ENCODE results near the gene EDA2R. TPM values are rescaled to one million over a fixed set of nuclear protein-coding genes. Genes with fewer than 3 reads are reported as not detected.

The EDA2R gene
- total and polyA plus RNA-seq, 2 donors (not counting 3 experiments of a cell fraction or from before 2014, with no cell fraction given), result 1.9 TPM

DNA sequence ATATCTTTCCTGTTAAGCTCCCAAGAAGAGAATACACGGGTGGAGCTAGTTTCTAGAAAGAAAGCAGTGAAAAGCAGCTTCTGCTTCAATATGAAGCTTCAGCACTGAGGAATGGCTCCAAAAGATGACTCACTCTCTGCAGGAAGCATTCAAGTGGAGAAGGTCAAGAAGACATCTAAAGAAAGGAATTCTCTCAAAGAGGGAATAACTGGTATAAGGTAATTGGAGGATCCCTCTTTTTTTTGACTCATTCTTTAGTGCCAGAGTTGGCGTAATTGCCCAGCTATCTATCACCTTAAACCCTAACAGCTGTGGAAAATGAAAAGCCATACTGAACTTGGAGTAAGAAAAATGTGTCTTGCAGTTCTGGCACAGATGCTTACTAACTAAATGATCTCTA lies 3.5 kb downstream of the EDA2R start:
- no peak overlapping the region for H2AFZ ChIP-seq (ENCODE audit: low read depth, low read length)
- no peaks in the 10 kb centered on the region for H3K79me2 ChIP-seq (ENCODE audit: control insufficient read depth, insufficient read depth, low read length)
- dilution Hi-C loops (cut with MboI; ENCODE audit: extremely low pct_ligation_motif_present, low sequenced_read_pairs) (no loop called here), intact Hi-C loops (cut with micrococcal nuclease) (no loop called here)
- no peak overlapping the region for H3K4me2 ChIP-seq (ENCODE audit: insufficient read depth, low read length)
- no TSS peak for BruUV-seq (replicated peaks)
- FAIRE-seq (peak; percentile 76), DNase-seq (ENCODE audit: low read depth, low spot score) (peak; percentile 6)
- H3K9me3 ChIP-seq (replicated peaks; ENCODE audit: control insufficient read depth, insufficient read depth, low read length), result no peaks in the 10 kb centered on the region
- no peaks in the 10 kb centered on the region for H3K9me1 ChIP-seq (replicated peaks; ENCODE audit: control insufficient read depth, extremely low read depth, insufficient read depth, low read length)
- no peak overlapping the region for H3K4me3 ChIP-seq (replicated peaks in 1 of 3; ENCODE audit: insufficient read depth in 1 of 3, low read depth in 1 of 3, low read length in 3 of 3)
- H3K4me1 ChIP-seq (ENCODE audit: control insufficient read depth, extremely low read depth, insufficient read depth, low read length), result no peaks in the 10 kb centered on the region
- H3K9ac ChIP-seq (replicated peaks; ENCODE audit: extremely low read depth, insufficient read depth, low read length), result no peak overlapping the region
- no peaks in the 10 kb centered on the region for H3K36me3 ChIP-seq (ENCODE audit: control insufficient read depth in 2 of 2, extremely low read depth in 1 of 2, insufficient read depth in 2 of 2, low read length in 2 of 2)
- CTCF ChIA-PET, result no interaction called here
- no peak overlapping the region for H3K27ac ChIP-seq (ENCODE audit: insufficient read depth, low read depth, low read length)
- no peak for TF ChIP-seq MYC (IDR thresholded peaks at IDR 0.05; ENCODE audit: low read depth, low read length)
- TF ChIP-seq FOS (IDR thresholded peaks at IDR 0.05; ENCODE audit: borderline replicate concordance, insufficient read depth, low read length), result peak; percentile 25
- POLR2A ChIA-PET, result no interaction called here
- H4K20me1 ChIP-seq (replicated peaks; ENCODE audit: control insufficient read depth, extremely low read depth, insufficient read depth, low read length), result no peaks in the 10 kb centered on the region
- H3K27me3 ChIP-seq (ENCODE audit: control insufficient read depth in 2 of 2, insufficient read depth in 2 of 2, low read length in 2 of 2), result no peaks in the 10 kb centered on the region

GRCh38 chrX:66634272-66634671 lies 4.6 kb downstream of the EDA2R start:
- H3K79me2 ChIP-seq (ENCODE audit: control insufficient read depth, insufficient read depth, low read length), result no peaks in the 10 kb centered on the region
- TF ChIP-seq EZH2 (IDR thresholded peaks at IDR 0.05; ENCODE audit: borderline replicate concordance, low read depth, low read length, severe bottlenecking) (no peak), FOS (IDR thresholded peaks at IDR 0.05; ENCODE audit: borderline replicate concordance, insufficient read depth, low read length) (no peak), JUN (IDR thresholded peaks at IDR 0.05; ENCODE audit: borderline replicate concordance, insufficient read depth, insufficient read length, low read depth) (no peak), POLR2AphosphoS5 (IDR thresholded peaks at IDR 0.05; ENCODE audit: insufficient read depth, low read depth, low read length) (no peak), GATA2 (IDR thresholded peaks at IDR 0.05; ENCODE audit: insufficient read depth, insufficient read length, low read depth, low read length) (no peak), MYC (IDR thresholded peaks at IDR 0.05; ENCODE audit: low read depth, low read length) (no peak), POLR2A (IDR thresholded peaks at IDR 0.05; ENCODE audit: low read depth, low read length) (no peak), CTCF (IDR thresholded peaks at IDR 0.05; ENCODE audit: extremely low read depth in 1 of 2, insufficient read depth in 1 of 2, low read depth in 1 of 2, low read length in 2 of 2) (no peak)
- TF ChIP-seq, protein P1, sequence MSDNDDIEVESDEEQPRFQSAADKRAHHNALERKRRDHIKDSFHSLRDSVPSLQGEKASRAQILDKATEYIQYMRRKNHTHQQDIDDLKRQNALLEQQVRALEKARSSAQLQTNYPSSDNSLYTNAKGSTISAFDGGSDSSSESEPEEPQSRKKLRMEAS (IDR thresholded peaks at IDR 0.05; ENCODE audit: insufficient read depth, insufficient read length), result no peak
- no peaks in the 10 kb centered on the region for H4K20me1 ChIP-seq (replicated peaks; ENCODE audit: control insufficient read depth, extremely low read depth, insufficient read depth, low read length)
- no peak overlapping the region for H2AFZ ChIP-seq (ENCODE audit: low read depth, low read length)
- H3K4me1 ChIP-seq (ENCODE audit: control insufficient read depth, extremely low read depth, insufficient read depth, low read length), result no peaks in the 10 kb centered on the region
- CTCF ChIA-PET, result no interaction called here
- BruUV-seq (replicated peaks), result no TSS peak
- intact Hi-C loops (cut with micrococcal nuclease) (no loop called here), dilution Hi-C loops (cut with MboI; ENCODE audit: extremely low pct_ligation_motif_present, low sequenced_read_pairs) (no loop called here)
- H3K4me2 ChIP-seq (ENCODE audit: insufficient read depth, low read length), result no peak overlapping the region
- POLR2A ChIA-PET, result no interaction called here
- H3K9ac ChIP-seq (replicated peaks; ENCODE audit: extremely low read depth, insufficient read depth, low read length), result no peak overlapping the region
- no peak overlapping the region for H3K27ac ChIP-seq (ENCODE audit: insufficient read depth, low read depth, low read length)
- no peak overlapping the region for H3K4me3 ChIP-seq (replicated peaks in 1 of 3; ENCODE audit: insufficient read depth in 1 of 3, low read depth in 1 of 3, low read length in 3 of 3)
- no peaks in the 10 kb centered on the region for H3K9me3 ChIP-seq (replicated peaks; ENCODE audit: control insufficient read depth, insufficient read depth, low read length)
- H3K27me3 ChIP-seq (ENCODE audit: control insufficient read depth in 2 of 2, insufficient read depth in 2 of 2, low read length in 2 of 2), result no peaks in the 10 kb centered on the region
- no peaks in the 10 kb centered on the region for H3K36me3 ChIP-seq (ENCODE audit: control insufficient read depth in 2 of 2, extremely low read depth in 1 of 2, insufficient read depth in 2 of 2, low read length in 2 of 2)
- FAIRE-seq (no peak), DNase-seq (ENCODE audit: low read depth, low spot score) (no peak)
- no peaks in the 10 kb centered on the region for H3K9me1 ChIP-seq (replicated peaks; ENCODE audit: control insufficient read depth, extremely low read depth, insufficient read depth, low read length)

Measured in endothelial cell of umbilical vein (primary cell).